ENCODE data around the gene NFIX. TPM values are rescaled to one million over a fixed set of nuclear protein-coding genes. Genes with fewer than 3 reads are reported as not detected.

NFIX gene
- total RNA-seq, 1 experiment from 2014 or later = 69.7 TPM

- no peak for DNase-seq (ENCODE audit: low spot score)
- H3K9me3 ChIP-seq (ENCODE audit: low read depth, low read length, poor library complexity, severe bottlenecking) = no peaks in the 10 kb centered on the region
- no peaks in the 10 kb centered on the region for H3K36me3 ChIP-seq (ENCODE audit: insufficient read depth, low read length, poor library complexity, severe bottlenecking)
- CTCF ChIA-PET = interaction anchor here (0.6 to 0.7 kb wide), 2 partner anchors 21 to 126 kb away, joined by 5 to 11 read pairs; no protein-coding TSS in a partner anchor
- intact Hi-C loops (cut with micrococcal nuclease; ENCODE audit: unreplicated experiment) = no loop called here
- POLR2A ChIA-PET (ENCODE audit: low non-redundant PET) = interaction anchor here (0.6 to 0.7 kb wide), 2 partner anchors 15 to 206 kb away, joined by 6 to 17 read pairs; no protein-coding TSS in a partner anchor
- peaks cover 3% of the 10 kb centered on the region for H3K4me1 ChIP-seq (ENCODE audit: insufficient read depth, low read length, poor library complexity, severe bottlenecking)
- no peak overlapping the region for H3K4me3 ChIP-seq (ENCODE audit: low read depth, low read length, poor library complexity, severe bottlenecking)
- no peaks in the 10 kb centered on the region for H3K27me3 ChIP-seq (replicated peaks; ENCODE audit: insufficient read depth, low read depth, low read length, poor library complexity)
- BruUV-seq (replicated peaks) = no TSS peak
- no peak for TF ChIP-seq EZH2 (IDR thresholded peaks at IDR 0.05; ENCODE audit: borderline replicate concordance, low read depth, low read length, poor library complexity, severe bottlenecking)
- no peak for TF ChIP-seq CTCF (conservative IDR thresholded peaks at IDR 0.05; ENCODE audit: low read depth, low read length)
- H3K27ac ChIP-seq (ENCODE audit: low read depth, low read length, poor library complexity, severe bottlenecking) = no peak overlapping the region
Measured at GRCh38 chr19:12967907-12968306, 27.4 kb upstream of the NFIX start.

- no peak within 1 kb of the TSS for H3K27ac ChIP-seq (ENCODE audit: low read depth, low read length, poor library complexity, severe bottlenecking)
- no peaks in the 10 kb centered on the region for H3K36me3 ChIP-seq (ENCODE audit: insufficient read depth, low read length, poor library complexity, severe bottlenecking)
- no TSS peak for BruUV-seq (replicated peaks)
- no peak for DNase-seq (ENCODE audit: low spot score)
- H3K4me3 ChIP-seq (ENCODE audit: low read depth, low read length, poor library complexity, severe bottlenecking) = no peak within 1 kb of the TSS
- H3K9me3 ChIP-seq (ENCODE audit: low read depth, low read length, poor library complexity, severe bottlenecking) = no peaks in the 10 kb centered on the region
- CTCF ChIA-PET = no interaction called here
- intact Hi-C loops (cut with micrococcal nuclease; ENCODE audit: unreplicated experiment) = no loop called here
- peaks cover 3% of the 10 kb centered on the region for H3K4me1 ChIP-seq (ENCODE audit: insufficient read depth, low read length, poor library complexity, severe bottlenecking)
- no peaks in the 10 kb centered on the region for H3K27me3 ChIP-seq (replicated peaks; ENCODE audit: insufficient read depth, low read depth, low read length, poor library complexity)
- POLR2A ChIA-PET (ENCODE audit: low non-redundant PET) = no interaction called here
- no peak for TF ChIP-seq CTCF (conservative IDR thresholded peaks at IDR 0.05; ENCODE audit: low read depth, low read length)
- no peak for TF ChIP-seq EZH2 (IDR thresholded peaks at IDR 0.05; ENCODE audit: borderline replicate concordance, low read depth, low read length, poor library complexity, severe bottlenecking)
Measured at GRCh38 chr19:12969292-12969988, 25.8 kb upstream of the NFIX start, which contains the start of gene DAND5. Gene DAND5 (plus strand): TSS chr19:12969576. CDS start chr19:12969661, 85 bp downstream.

- no peak for DNase-seq (ENCODE audit: low spot score)
- Histone ChIP-seq H3K4me3 (ENCODE audit: low read depth, low read length, poor library complexity, severe bottlenecking) (no peak overlapping the region), H3K27me3 (replicated peaks; ENCODE audit: insufficient read depth, low read depth, low read length, poor library complexity) (no peaks in the 10 kb centered on the region), H3K36me3 (ENCODE audit: insufficient read depth, low read length, poor library complexity, severe bottlenecking) (no peaks in the 10 kb centered on the region), H3K9me3 (ENCODE audit: low read depth, low read length, poor library complexity, severe bottlenecking) (no peaks in the 10 kb centered on the region), H3K27ac (ENCODE audit: low read depth, low read length, poor library complexity, severe bottlenecking) (no peak overlapping the region), H3K4me1 (ENCODE audit: insufficient read depth, low read length, poor library complexity, severe bottlenecking) (peaks cover 3% of the 10 kb centered on the region)
- intact Hi-C loops (cut with micrococcal nuclease; ENCODE audit: unreplicated experiment) = loop anchor here (10.0 kb wide), 2 partner anchors 465 to 625 kb away; no protein-coding TSS in a partner anchor
- ChIA-PET POLR2A (ENCODE audit: low non-redundant PET) (no interaction called here), CTCF (no interaction called here)
- no TSS peak for BruUV-seq (replicated peaks)
- TF ChIP-seq EZH2 (IDR thresholded peaks at IDR 0.05; ENCODE audit: borderline replicate concordance, low read depth, low read length, poor library complexity, severe bottlenecking) (no peak), CTCF (conservative IDR thresholded peaks at IDR 0.05; ENCODE audit: low read depth, low read length) (no peak)
Measured at GRCh38 chr19:12970070-12970820, 25.0 kb upstream of the NFIX start.

Data from A673 (cell line).